ENCODE measurements around the gene CNEP1R1. TPM values are rescaled to one million over a fixed set of nuclear protein-coding genes. Genes with fewer than 3 reads are reported as not detected.

CNEP1R1 gene
- total and polyA plus RNA-seq, 2 experiments from 2014 or later: 13.8 to 30.3 TPM

- Histone ChIP-seq H3K4me3 (no peak overlapping the region), H4K20me1 (replicated peaks; ENCODE audit: insufficient read depth) (no peaks in the 10 kb centered on the region), H3K9me2 (ENCODE audit: insufficient read depth) (no peaks in the 10 kb centered on the region), H3K27ac (ENCODE audit: low read depth) (no peak overlapping the region), H3K36me3 (ENCODE audit: insufficient read depth) (no peaks in the 10 kb centered on the region; the same call in 1 of the 2 replicates), H3K4me2 (no peak overlapping the region), H2AFZ (no peak overlapping the region), H3K79me2 (replicated peaks; ENCODE audit: insufficient read depth) (no peaks in the 10 kb centered on the region), H3F3A (replicated peaks; ENCODE audit: low read depth) (no peaks in the 10 kb centered on the region), H3K4me1 (ENCODE audit: insufficient read depth) (no peaks in the 10 kb centered on the region), H3K27me3 (ENCODE audit: insufficient read depth) (no peaks in the 10 kb centered on the region)
- no peak for TF ChIP-seq JUNB (IDR thresholded peaks at IDR 0.05; ENCODE audit: unreplicated experiment)
- no peak for TF ChIP-seq ETS1 (IDR thresholded peaks at IDR 0.05)
- no peak for TF ChIP-seq CREB1 (CRISPR knock-in tag; IDR thresholded peaks at IDR 0.05; ENCODE audit: low read depth)
- TF ChIP-seq EZH2 (IDR thresholded peaks at IDR 0.05; ENCODE audit: low read depth, unreplicated experiment): no peak
- TF ChIP-seq EZH2phosphoT487 (IDR thresholded peaks at IDR 0.05; ENCODE audit: unreplicated experiment): no peak
- no peak for TF ChIP-seq ZNF114 (CRISPR knock-in tag; IDR thresholded peaks at IDR 0.05)
- no peak for TF ChIP-seq STAT1 (IDR thresholded peaks at IDR 0.05; ENCODE audit: unreplicated experiment)
- no peak for TF ChIP-seq NANOG (IDR thresholded peaks at IDR 0.05; ENCODE audit: borderline replicate concordance)
- no peak for TF ChIP-seq ZNF462 (CRISPR knock-in tag; IDR thresholded peaks at IDR 0.05)
- no peak for TF ChIP-seq ZNF331 (CRISPR knock-in tag; IDR thresholded peaks at IDR 0.05; ENCODE audit: low read depth)
- no peak for TF ChIP-seq CTCF (conservative IDR thresholded peaks at IDR 0.05; ENCODE audit: low read depth in 2 of 2)
- no peak for TF ChIP-seq POLR2AphosphoS5 (IDR thresholded peaks at IDR 0.05; ENCODE audit: low read depth)
- TF ChIP-seq REST (IDR thresholded peaks at IDR 0.05; ENCODE audit: unreplicated experiment): no peak
- no peaks in the 10 kb centered on the region for H3K4me1 Mint-ChIP-seq
- no peak overlapping the region for H3K27ac Mint-ChIP-seq
- DNase-seq (ENCODE audit: low spot score) (no peak), ATAC-seq (no peak)
- H3K4me3 Mint-ChIP-seq: no peak overlapping the region
- peaks cover 4% of the 10 kb centered on the region; the same call in 1 of the 3 replicates for H3K9me3 Mint-ChIP-seq
- H3K27me3 Mint-ChIP-seq (ENCODE audit: insufficient read depth, low read depth, poor library complexity): peaks cover 2% of the 10 kb centered on the region
- H3K36me3 Mint-ChIP-seq (ENCODE audit: low read depth): no peaks in the 10 kb centered on the region
These were observed 25.8 kb downstream of the CNEP1R1 start for GRCh38 chr16:50050802-50051201.
